ENCODE results near the gene PLSCR5. TPM values are rescaled to one million over a fixed set of nuclear protein-coding genes. Genes with fewer than 3 reads are reported as not detected.

Gene PLSCR5
- polyA plus RNA-seq, 2 donors, result not detected

GRCh38 chr3:146547235-146547835 is 57.8 kb downstream of the PLSCR5 start:
- Histone ChIP-seq H3K4me3 (ENCODE audit: low read depth in 1 of 2, low read length in 2 of 2) (no peak overlapping the region), H3K27ac (ENCODE audit: low read depth in 2 of 2, low read length in 1 of 2) (no peak overlapping the region), H3K9me3 (ENCODE audit: control insufficient read depth in 2 of 2, insufficient read depth in 1 of 2, low read depth in 1 of 2, low read length in 1 of 2) (peaks cover 0 to 2% of the 10 kb centered on the region in 2 donors), H3K36me3 (ENCODE audit: control insufficient read depth in 2 of 2, insufficient read depth in 2 of 2, low read length in 1 of 2) (no peaks in the 10 kb centered on the region), H3K4me1 (ENCODE audit: control insufficient read depth in 2 of 2, insufficient read depth in 2 of 2, low read length in 1 of 2) (peaks cover 0 to 2% of the 10 kb centered on the region in 2 donors), H3K27me3 (ENCODE audit: control insufficient read depth in 1 of 2, insufficient read depth in 2 of 2, low read length in 2 of 2) (no peaks in the 10 kb centered on the region)

DNA sequence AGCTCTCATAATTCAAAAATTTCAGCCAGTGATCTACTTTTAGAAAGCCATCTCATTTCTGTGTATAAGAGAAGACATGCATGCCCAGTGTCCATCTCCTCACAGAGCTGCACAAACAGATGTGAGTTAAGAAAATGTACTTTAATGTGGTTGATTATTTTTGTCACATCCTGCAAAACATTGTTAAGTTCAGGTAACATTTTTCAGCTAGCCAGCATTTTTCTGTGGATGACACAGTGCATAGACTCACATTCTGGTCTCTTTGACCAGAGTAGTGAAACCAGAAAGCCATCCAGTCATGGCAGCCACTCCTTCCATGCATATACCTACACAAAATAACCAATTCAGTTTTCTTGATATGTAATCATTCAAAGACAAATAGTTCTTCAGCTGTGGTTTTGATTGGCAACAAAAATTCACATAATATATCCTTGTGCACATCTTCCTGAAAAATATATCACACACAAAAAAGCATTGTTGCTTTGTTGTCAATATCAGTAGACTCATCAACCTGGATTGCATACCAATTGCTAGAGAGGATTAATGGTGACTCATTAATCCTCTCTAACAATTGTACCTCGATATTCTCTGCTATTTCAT is 58.7 kb downstream of the PLSCR5 start:
- Histone ChIP-seq H3K9me3 (ENCODE audit: control insufficient read depth in 2 of 2, insufficient read depth in 1 of 2, low read depth in 1 of 2, low read length in 1 of 2) (peaks cover 0 to 2% of the 10 kb centered on the region in 2 donors), H3K4me3 (ENCODE audit: low read depth in 1 of 2, low read length in 2 of 2) (no peak overlapping the region), H3K27ac (ENCODE audit: low read depth in 2 of 2, low read length in 1 of 2) (no peak overlapping the region), H3K4me1 (ENCODE audit: control insufficient read depth in 2 of 2, insufficient read depth in 2 of 2, low read length in 1 of 2) (peaks cover 0 to 3% of the 10 kb centered on the region in 2 donors), H3K27me3 (ENCODE audit: control insufficient read depth in 1 of 2, insufficient read depth in 2 of 2, low read length in 2 of 2) (no peaks in the 10 kb centered on the region), H3K36me3 (ENCODE audit: control insufficient read depth in 2 of 2, insufficient read depth in 2 of 2, low read length in 1 of 2) (no peaks in the 10 kb centered on the region)
- 48 to 70% methylated on average over 1 of the region's 1 CpG for WGBS, 2 donors

GRCh38 chr3:146544929-146545528 is 60.1 kb downstream of the PLSCR5 start:
- peaks cover 0 to 2% of the 10 kb centered on the region in 2 donors for H3K9me3 ChIP-seq (ENCODE audit: control insufficient read depth in 2 of 2, insufficient read depth in 1 of 2, low read depth in 1 of 2, low read length in 1 of 2)
- peaks cover 0 to 3% of the 10 kb centered on the region in 2 donors for H3K4me1 ChIP-seq (ENCODE audit: control insufficient read depth in 2 of 2, insufficient read depth in 2 of 2, low read length in 1 of 2)
- no peaks in the 10 kb centered on the region for H3K27me3 ChIP-seq (ENCODE audit: control insufficient read depth in 1 of 2, insufficient read depth in 2 of 2, low read length in 2 of 2)
- no peaks in the 10 kb centered on the region for H3K36me3 ChIP-seq (ENCODE audit: control insufficient read depth in 2 of 2, insufficient read depth in 2 of 2, low read length in 1 of 2)
- H3K27ac ChIP-seq (ENCODE audit: low read depth in 2 of 2, low read length in 1 of 2), result peak overlapping the region; percentile 95 to 96
- 51 to 54% methylated on average over 8 of the region's 8 CpGs for WGBS, 2 donors
- peak overlapping the region; percentile 89 to 97 for H3K4me3 ChIP-seq (ENCODE audit: low read depth in 1 of 2, low read length in 2 of 2)

DNA sequence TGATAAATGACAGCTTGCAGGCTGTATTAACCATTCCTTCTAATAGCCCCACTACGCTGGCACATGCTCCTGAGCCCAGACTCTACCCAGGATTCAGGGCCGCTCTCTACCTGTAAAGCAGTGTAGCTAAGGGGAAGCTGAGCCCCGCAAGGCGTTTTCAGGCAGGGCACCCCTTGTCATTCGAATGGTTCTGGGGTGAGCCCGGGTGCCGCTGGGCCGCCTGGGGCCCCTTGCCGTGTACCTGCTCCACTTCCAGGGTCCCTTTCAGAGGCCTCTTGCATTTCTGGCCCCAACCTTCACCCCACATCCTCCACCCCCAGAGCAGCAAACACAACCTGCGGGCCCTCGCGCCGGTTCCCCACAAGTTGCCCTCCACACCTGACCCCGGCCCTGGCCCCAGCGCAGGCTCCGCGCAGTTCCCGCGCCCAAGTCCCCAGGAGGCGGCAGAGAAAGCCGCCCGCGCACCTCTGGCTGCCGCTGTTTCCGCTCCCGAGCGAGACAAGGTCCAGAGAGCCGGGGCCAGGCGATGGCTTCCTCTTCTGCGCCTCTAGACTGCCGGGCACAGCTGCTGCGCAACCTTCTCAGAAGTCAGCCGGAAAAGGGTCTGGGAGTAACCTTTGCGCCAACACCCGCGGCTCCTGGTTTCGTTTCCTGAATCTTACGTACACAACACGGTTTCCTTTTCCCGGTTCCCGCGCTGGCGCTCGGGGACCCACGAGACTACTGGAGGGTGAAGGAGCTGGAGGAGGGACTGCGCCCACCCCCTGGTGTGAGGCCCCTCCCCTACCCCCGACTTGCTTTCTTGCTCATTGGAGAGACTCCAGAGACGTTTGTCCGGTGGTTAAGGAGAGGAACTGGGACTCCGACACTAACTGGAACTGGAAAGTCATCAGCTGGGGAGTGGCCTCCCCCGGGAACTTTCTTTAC is 60.9 kb downstream of the PLSCR5 start, which contains the start of gene PLSCR1:
Gene PLSCR1, minus strand, starts transcription at position 606 of the 927 bp plus-strand sequence. CDS start 8,055 bp downstream, outside the sequence.
- no peaks in the 10 kb centered on the region for H3K36me3 ChIP-seq (ENCODE audit: control insufficient read depth in 2 of 2, insufficient read depth in 2 of 2, low read length in 1 of 2)
- H3K4me3 ChIP-seq (ENCODE audit: low read depth in 1 of 2, low read length in 2 of 2), result peak within 1 kb of the TSS; percentile 89 to 97
- H3K27me3 ChIP-seq (ENCODE audit: control insufficient read depth in 1 of 2, insufficient read depth in 2 of 2, low read length in 2 of 2), result no peaks in the 10 kb centered on the region
- H3K9me3 ChIP-seq (ENCODE audit: control insufficient read depth in 2 of 2, insufficient read depth in 1 of 2, low read depth in 1 of 2, low read length in 1 of 2), result peaks cover 0 to 2% of the 10 kb centered on the region in 2 donors
- peaks cover 0 to 4% of the 10 kb centered on the region in 2 donors for H3K4me1 ChIP-seq (ENCODE audit: control insufficient read depth in 2 of 2, insufficient read depth in 2 of 2, low read length in 1 of 2)
- 0 to 1% methylated on average over 51 of the region's 51 CpGs for WGBS, 2 donors
- H3K27ac ChIP-seq (ENCODE audit: low read depth in 2 of 2, low read length in 1 of 2), result peak within 1 kb of the TSS; percentile 95 to 96

DNA sequence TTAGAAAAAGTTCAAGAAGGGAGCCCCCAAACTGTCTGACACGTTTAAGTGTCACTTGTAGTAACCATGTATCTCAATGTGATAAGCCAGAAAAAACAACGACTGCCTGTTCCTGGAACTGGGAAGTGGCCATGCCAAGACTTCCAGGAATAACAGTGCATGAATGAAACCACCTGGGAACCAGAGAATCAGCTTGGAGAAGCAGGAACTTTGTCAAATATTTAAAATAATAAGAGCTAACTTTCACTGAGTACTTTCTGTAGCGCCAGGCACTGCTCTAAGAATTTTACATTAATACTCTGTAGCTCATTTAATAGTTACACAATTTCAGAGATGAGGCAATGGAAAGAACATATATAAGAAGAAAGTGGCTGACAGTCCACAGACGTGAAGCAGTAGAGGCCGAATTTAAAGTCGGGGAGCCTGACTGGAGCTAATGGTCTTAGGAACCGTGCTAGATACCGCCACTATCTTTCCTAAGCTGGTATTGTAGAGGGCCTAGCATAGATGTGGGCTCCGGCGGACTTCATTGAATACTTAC is 61.6 kb downstream of the PLSCR5 start:
- Histone ChIP-seq H3K4me3 (ENCODE audit: low read depth in 1 of 2, low read length in 2 of 2) (peak overlapping the region; percentile 89 to 97), H3K4me1 (ENCODE audit: control insufficient read depth in 2 of 2, insufficient read depth in 2 of 2, low read length in 1 of 2) (peaks cover 0 to 6% of the 10 kb centered on the region in 2 donors), H3K27ac (ENCODE audit: low read depth in 2 of 2, low read length in 1 of 2) (peak overlapping the region; percentile 95 to 96), H3K36me3 (ENCODE audit: control insufficient read depth in 2 of 2, insufficient read depth in 2 of 2, low read length in 1 of 2) (no peaks in the 10 kb centered on the region), H3K9me3 (ENCODE audit: control insufficient read depth in 2 of 2, insufficient read depth in 1 of 2, low read depth in 1 of 2, low read length in 1 of 2) (peaks cover 0 to 2% of the 10 kb centered on the region in 2 donors), H3K27me3 (ENCODE audit: control insufficient read depth in 1 of 2, insufficient read depth in 2 of 2, low read length in 2 of 2) (no peaks in the 10 kb centered on the region)
- 5 to 10% methylated on average over 10 of the region's 10 CpGs for WGBS, 2 donors

- 27 to 30% methylated on average over 2 of the region's 2 CpGs for WGBS, 2 donors
Measured at GRCh38 chr3:146542978-146543377, 62.2 kb downstream of the PLSCR5 start.

DNA sequence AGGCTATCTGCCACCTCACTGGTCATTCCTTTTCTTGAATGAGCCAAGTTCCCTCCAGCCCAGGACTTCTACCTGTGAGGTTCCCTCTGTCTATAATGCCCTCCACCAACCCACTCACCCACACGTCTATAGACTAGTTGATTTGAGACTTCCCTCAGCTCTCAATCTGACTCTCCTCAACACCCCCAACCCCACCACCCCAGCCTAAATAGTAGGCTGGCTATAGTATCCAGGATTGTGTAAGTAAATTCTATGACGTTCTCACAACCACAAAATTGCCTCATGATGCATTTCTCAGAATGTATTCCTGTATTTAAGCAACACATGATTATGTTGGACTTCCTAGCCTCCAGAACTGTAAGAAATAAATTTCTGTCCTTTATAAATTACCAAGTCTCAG is 63.0 kb downstream of the PLSCR5 start:
- Histone ChIP-seq H3K27me3 (ENCODE audit: control insufficient read depth in 1 of 2, insufficient read depth in 2 of 2, low read length in 2 of 2) (no peaks in the 10 kb centered on the region), H3K27ac (ENCODE audit: low read depth in 2 of 2, low read length in 1 of 2) (peak overlapping the region; percentile 25 to 55), H3K36me3 (ENCODE audit: control insufficient read depth in 2 of 2, insufficient read depth in 2 of 2, low read length in 1 of 2) (peaks cover 0 to 3% of the 10 kb centered on the region in 2 donors), H3K4me1 (ENCODE audit: control insufficient read depth in 2 of 2, insufficient read depth in 2 of 2, low read length in 1 of 2) (peaks cover 0 to 6% of the 10 kb centered on the region in 2 donors), H3K9me3 (ENCODE audit: control insufficient read depth in 2 of 2, insufficient read depth in 1 of 2, low read depth in 1 of 2, low read length in 1 of 2) (no peaks in the 10 kb centered on the region), H3K4me3 (ENCODE audit: low read depth in 1 of 2, low read length in 2 of 2) (peak overlapping the region in 1 of 2 donors; percentile 47)
- WGBS, 2 donors, result 35 to 56% methylated on average over 2 of the region's 2 CpGs

More at GRCh38 chr3:146542978-146543377, 62.2 kb downstream of the PLSCR5 start:
- Histone ChIP-seq H3K36me3 (ENCODE audit: control insufficient read depth in 2 of 2, insufficient read depth in 2 of 2, low read length in 1 of 2) (no peaks in the 10 kb centered on the region), H3K4me1 (ENCODE audit: control insufficient read depth in 2 of 2, insufficient read depth in 2 of 2, low read length in 1 of 2) (peaks cover 0 to 6% of the 10 kb centered on the region in 2 donors), H3K4me3 (ENCODE audit: low read depth in 1 of 2, low read length in 2 of 2) (peak overlapping the region; percentile 9 to 97), H3K9me3 (ENCODE audit: control insufficient read depth in 2 of 2, insufficient read depth in 1 of 2, low read depth in 1 of 2, low read length in 1 of 2) (peaks cover 0 to 2% of the 10 kb centered on the region in 2 donors), H3K27me3 (ENCODE audit: control insufficient read depth in 1 of 2, insufficient read depth in 2 of 2, low read length in 2 of 2) (no peaks in the 10 kb centered on the region), H3K27ac (ENCODE audit: low read depth in 2 of 2, low read length in 1 of 2) (peak overlapping the region in 1 of 2 donors; percentile 95)

GRCh38 chr3:146540978-146541377 is 64.2 kb downstream of the PLSCR5 start:
- Histone ChIP-seq H3K9me3 (ENCODE audit: control insufficient read depth in 2 of 2, insufficient read depth in 1 of 2, low read depth in 1 of 2, low read length in 1 of 2) (no peaks in the 10 kb centered on the region), H3K27ac (ENCODE audit: low read depth in 2 of 2, low read length in 1 of 2) (no peak overlapping the region), H3K4me1 (ENCODE audit: control insufficient read depth in 2 of 2, insufficient read depth in 2 of 2, low read length in 1 of 2) (peaks cover 0 to 6% of the 10 kb centered on the region in 2 donors), H3K36me3 (ENCODE audit: control insufficient read depth in 2 of 2, insufficient read depth in 2 of 2, low read length in 1 of 2) (peaks cover 0 to 3% of the 10 kb centered on the region in 2 donors), H3K27me3 (ENCODE audit: control insufficient read depth in 1 of 2, insufficient read depth in 2 of 2, low read length in 2 of 2) (no peaks in the 10 kb centered on the region), H3K4me3 (ENCODE audit: low read depth in 1 of 2, low read length in 2 of 2) (peak overlapping the region in 1 of 2 donors; percentile 47)
- WGBS, 2 donors, result 66 to 69% methylated on average over 1 of the region's 1 CpG

DNA sequence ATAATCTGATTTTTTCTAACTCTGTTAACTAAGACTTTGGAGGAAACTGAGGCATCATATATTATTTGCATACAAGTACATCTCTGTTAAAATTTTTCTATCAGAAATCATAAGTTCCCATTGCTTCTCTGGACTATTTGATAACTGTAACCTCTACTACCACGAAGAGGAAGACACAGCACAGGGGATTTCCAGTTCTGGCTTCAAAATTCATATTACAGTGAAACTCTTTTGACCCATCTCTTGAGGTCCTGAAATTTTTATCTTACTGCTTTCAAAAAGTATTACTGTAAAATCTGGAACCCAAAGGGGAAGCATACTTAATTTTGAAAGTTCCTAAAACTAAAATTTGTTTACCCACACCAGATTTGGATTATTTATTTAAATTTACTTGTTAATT is 64.9 kb downstream of the PLSCR5 start:
- 24 to 33% methylated on average over 1 of the region's 1 CpG for WGBS, 2 donors
- Histone ChIP-seq H3K27ac (ENCODE audit: low read depth in 2 of 2, low read length in 1 of 2) (no peak overlapping the region), H3K27me3 (ENCODE audit: control insufficient read depth in 1 of 2, insufficient read depth in 2 of 2, low read length in 2 of 2) (no peaks in the 10 kb centered on the region), H3K36me3 (ENCODE audit: control insufficient read depth in 2 of 2, insufficient read depth in 2 of 2, low read length in 1 of 2) (peaks cover 0 to 3% of the 10 kb centered on the region in 2 donors), H3K4me1 (ENCODE audit: control insufficient read depth in 2 of 2, insufficient read depth in 2 of 2, low read length in 1 of 2) (peaks cover 0 to 6% of the 10 kb centered on the region in 2 donors), H3K4me3 (ENCODE audit: low read depth in 1 of 2, low read length in 2 of 2) (no peak overlapping the region), H3K9me3 (ENCODE audit: control insufficient read depth in 2 of 2, insufficient read depth in 1 of 2, low read depth in 1 of 2, low read length in 1 of 2) (no peaks in the 10 kb centered on the region)

Measured in esophagus (tissue), 2 donors.